H9 (cell line): ENCODE data around the gene RSPO3. TPM values are rescaled to one million over a fixed set of nuclear protein-coding genes. Genes with fewer than 3 reads are reported as not detected.

Source experiments
- DNase-seq: peaks from one replicate; pipeline ENCODE4 v3.0.0-alpha.2; 2017
- H2AFZ ChIP-seq: one replicate; pipeline ENCODE4 v1.6.1; 2013; ENCODE audit warnings: mild to moderate bottlenecking, low read length, control low read depth, moderate library complexity
- H2AK5ac ChIP-seq: 2 replicates; pipeline ENCODE4 v1.6.1; 2013; ENCODE audit warnings: low read length, control low read depth, mixed read lengths; ENCODE audit not compliant: insufficient read length
- H2BK120ac ChIP-seq: one replicate; pipeline ENCODE4 v1.6.1; 2013; ENCODE audit warnings: low read depth, mild to moderate bottlenecking, low read length, control low read depth, inconsistent platforms; ENCODE audit not compliant: poor library complexity, severe bottlenecking
- H2BK12ac ChIP-seq: 2 replicates; pipeline ENCODE4 v1.6.1; 2013; ENCODE audit warnings: low read length, control low read depth, mixed read lengths, low read depth; ENCODE audit not compliant: insufficient read length
- H2BK15ac ChIP-seq: 2 replicates; pipeline ENCODE4 v1.6.1; 2013; ENCODE audit warnings: low read depth, low read length, control low read depth
- H2BK20ac ChIP-seq: one replicate; pipeline ENCODE4 v1.6.1; 2013; ENCODE audit warnings: low read depth, mild to moderate bottlenecking, low read length, control low read depth, inconsistent platforms; ENCODE audit not compliant: poor library complexity, severe bottlenecking
- H2BK5ac ChIP-seq: 2 replicates; pipeline ENCODE4 v1.6.1; 2013; ENCODE audit warnings: low read length, control low read depth, mixed read lengths; ENCODE audit not compliant: insufficient read length
- H3K14ac ChIP-seq: 2 replicates; pipeline ENCODE4 v1.6.1; 2013; ENCODE audit warnings: low read length, control low read depth; ENCODE audit not compliant: insufficient read depth
- H3K18ac ChIP-seq: 2 replicates; pipeline ENCODE4 v1.6.1; 2013; ENCODE audit warnings: low read depth, mild to moderate bottlenecking, mixed read lengths, low read length, control low read depth; ENCODE audit not compliant: insufficient read length
- H3K23ac ChIP-seq: 2 replicates; pipeline ENCODE4 v1.6.1; 2013; ENCODE audit warnings: low read length, control low read depth, mixed read lengths, low read depth; ENCODE audit not compliant: insufficient read length
- H3K23me2 ChIP-seq: 2 replicates; pipeline ENCODE4 v1.6.1; 2013; ENCODE audit warnings: low read depth, mild to moderate bottlenecking, mixed read lengths, low read length, control low read depth; ENCODE audit not compliant: insufficient read length, poor library complexity, severe bottlenecking
- H3K27ac ChIP-seq: 2 replicates; pipeline ENCODE4 v1.5.1; 2013; ENCODE audit warnings: low read length, control low read depth, mixed read lengths, low read depth; ENCODE audit not compliant: insufficient read length
- H3K27me3 ChIP-seq: 2 replicates; pipeline ENCODE4 v1.6.1; 2013; ENCODE audit warnings: low read length, control low read depth, inconsistent platforms; ENCODE audit not compliant: insufficient read depth
- H3K4ac ChIP-seq: 2 replicates; pipeline ENCODE4 v1.6.1; 2013; ENCODE audit warnings: low read depth, mild to moderate bottlenecking, control low read depth, inconsistent platforms, low read length, moderate library complexity
- H3K4me1 ChIP-seq: 2 replicates; pipeline ENCODE4 v1.6.1; 2013; ENCODE audit warnings: low read length, control low read depth, inconsistent platforms; ENCODE audit not compliant: insufficient read depth
- H3K4me2 ChIP-seq: 2 replicates; pipeline ENCODE4 v1.6.1; 2013; ENCODE audit warnings: low read length, control low read depth, mixed read lengths; ENCODE audit not compliant: insufficient read length, insufficient read depth
- H3K56ac ChIP-seq: 2 replicates; pipeline ENCODE4 v1.6.1; 2013; ENCODE audit warnings: low read depth, mild to moderate bottlenecking, mixed read lengths, low read length, control low read depth; ENCODE audit not compliant: insufficient read length
- H3K79me1 ChIP-seq: 2 replicates; pipeline ENCODE4 v1.6.1; 2013; ENCODE audit warnings: low read depth, mild to moderate bottlenecking, moderate library complexity, low read length, control low read depth, inconsistent platforms; ENCODE audit not compliant: insufficient read depth, poor library complexity, severe bottlenecking
- H3K79me2 ChIP-seq: 2 replicates; pipeline ENCODE4 v1.6.1; 2013; ENCODE audit warnings: low read length, control low read depth, inconsistent platforms; ENCODE audit not compliant: insufficient read depth
- H3K9ac ChIP-seq: 2 replicates; pipeline ENCODE4 v1.6.1; 2013; ENCODE audit warnings: low read length, control low read depth, mixed read lengths; ENCODE audit not compliant: insufficient read length; ENCODE audit errors: extremely low read depth
- H3K9me3 ChIP-seq: one replicate; pipeline ENCODE4 v1.6.1; 2013; ENCODE audit warnings: low read depth, low read length, inconsistent platforms; ENCODE audit not compliant: control insufficient read depth
- H3T11ph ChIP-seq: one replicate; pipeline ENCODE4 v1.6.1; 2013; ENCODE audit warnings: mild to moderate bottlenecking, low read length, control low read depth, inconsistent platforms
- H4K20me1 ChIP-seq: one replicate; pipeline ENCODE4 v1.6.1; 2013; ENCODE audit not compliant: control insufficient read depth, insufficient read length, insufficient read depth
- H4K5ac ChIP-seq: 2 replicates; pipeline ENCODE4 v1.6.1; 2013; ENCODE audit warnings: low read depth, mild to moderate bottlenecking, mixed read lengths, low read length, control low read depth; ENCODE audit not compliant: insufficient read length
- H4K8ac ChIP-seq: replicated peaks from 2 replicates; pipeline ENCODE4 v1.6.1; 2013; ENCODE audit warnings: low read length, control low read depth, mixed read lengths, low read depth; ENCODE audit not compliant: insufficient read length
- H4K91ac ChIP-seq: 2 replicates; pipeline ENCODE4 v1.6.1; 2013; ENCODE audit warnings: low read depth, mild to moderate bottlenecking, moderate library complexity, mixed read lengths, low read length, control low read depth; ENCODE audit not compliant: insufficient read length
- H3K27ac Mint-ChIP-seq, 3 experiments: 2 replicates in 2 of 3; 3 replicates in 1 of 3; pipeline ENCODE4 v1.8.0; 2020 to 2021; ENCODE audit warnings: mixed read lengths in 3 of 3, mild to moderate bottlenecking in 1 of 3, moderate library complexity in 1 of 3
- H3K27me3 Mint-ChIP-seq: 2 replicates; pipeline ENCODE4 v1.8.0; 2021; ENCODE audit warnings: low read depth, mild to moderate bottlenecking, moderate library complexity, mixed read lengths
- H3K36me3 Mint-ChIP-seq, 3 experiments: 2 replicates in 2 of 3; 3 replicates in 1 of 3; pipeline ENCODE4 v1.8.0; 2020 to 2021; ENCODE audit warnings: low read depth in 3 of 3, mixed read lengths in 3 of 3; ENCODE audit not compliant: insufficient read depth in 1 of 3
- H3K4me1 Mint-ChIP-seq, 2 experiments: 2 replicates each; pipeline ENCODE4 v1.8.0; 2020; ENCODE audit warnings: mixed read lengths in 2 of 2
- H3K4me3 Mint-ChIP-seq, 2 experiments: 2 replicates in 1 of 2; 3 replicates in 1 of 2; pipeline ENCODE4 v1.8.0; 2020 to 2021; ENCODE audit warnings: mild to moderate bottlenecking in 2 of 2, mixed read lengths in 2 of 2, moderate library complexity in 1 of 2
- H3K9me3 Mint-ChIP-seq, 2 experiments: 2 replicates in 1 of 2; 3 replicates in 1 of 2; pipeline ENCODE4 v1.8.0; 2020; ENCODE audit warnings: mild to moderate bottlenecking in 2 of 2, mixed read lengths in 2 of 2, moderate library complexity in 1 of 2
- total RNA-seq: library from RNA; stranded (reverse); gene quantifications from 2 replicates; pipeline ENCODE4 v1.2.1, GENCODE V29; 2021
- TF ChIP-seq, protein P1 (sequence below): fragments of 200-600 bp; sonication (generic); conservative IDR thresholded peaks from 3 replicates; pipeline ENCODE4 v1.8.0; 2021; ENCODE audit warnings: antibody characterized with exemption, mild to moderate bottlenecking

RSPO3 gene
- total RNA-seq, 1 experiment from 2014 or later, result not detected

DNA sequence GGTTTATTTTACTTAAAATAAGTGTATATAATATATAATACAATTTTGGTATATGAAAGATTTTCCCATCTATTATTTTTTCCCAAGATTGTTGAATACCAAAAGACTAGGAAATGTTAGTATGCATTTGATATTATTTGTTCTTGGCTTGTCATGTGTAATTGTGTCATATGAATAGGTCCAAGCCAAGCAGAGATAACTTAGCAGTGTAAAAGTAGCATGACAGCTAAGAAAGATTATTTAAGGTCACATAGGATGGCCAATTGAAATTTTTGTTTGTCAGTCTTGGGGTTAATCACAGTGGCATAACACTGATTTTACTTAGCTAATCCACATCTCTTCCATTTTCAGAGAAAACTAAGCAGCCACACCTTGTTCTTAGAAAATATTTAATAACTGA, 38.8 kb upstream of the RSPO3 start:
- Histone ChIP-seq H3K18ac (no peak overlapping the region), H4K20me1 (no peaks in the 10 kb centered on the region), H2BK120ac (no peak overlapping the region), H2AFZ (no peak overlapping the region), H3K27ac (no peak overlapping the region), H3K27me3 (no peaks in the 10 kb centered on the region), H2BK12ac (no peak overlapping the region), H3K9me3 (no peaks in the 10 kb centered on the region), H3K79me1 (no peaks in the 10 kb centered on the region), H2BK5ac (no peak overlapping the region), H3K14ac (no peak overlapping the region), H4K8ac (no peak overlapping the region), H3K9ac (no peak overlapping the region), H4K91ac (no peak overlapping the region), H3K4me2 (no peak overlapping the region), H2AK5ac (no peak overlapping the region), H2BK15ac (no peak overlapping the region), H3K23me2 (no peaks in the 10 kb centered on the region), H3K4me1 (peaks cover 2% of the 10 kb centered on the region; the same call in 1 of the 2 replicates), H3K4ac (no peak overlapping the region), H2BK20ac (no peak overlapping the region), H3K23ac (no peak overlapping the region), H4K5ac (no peak overlapping the region), H3K56ac (no peak overlapping the region), H3K79me2 (no peaks in the 10 kb centered on the region), H3T11ph (no peak overlapping the region)
- DNase-seq, result no peak
- TF ChIP-seq, protein P1, sequence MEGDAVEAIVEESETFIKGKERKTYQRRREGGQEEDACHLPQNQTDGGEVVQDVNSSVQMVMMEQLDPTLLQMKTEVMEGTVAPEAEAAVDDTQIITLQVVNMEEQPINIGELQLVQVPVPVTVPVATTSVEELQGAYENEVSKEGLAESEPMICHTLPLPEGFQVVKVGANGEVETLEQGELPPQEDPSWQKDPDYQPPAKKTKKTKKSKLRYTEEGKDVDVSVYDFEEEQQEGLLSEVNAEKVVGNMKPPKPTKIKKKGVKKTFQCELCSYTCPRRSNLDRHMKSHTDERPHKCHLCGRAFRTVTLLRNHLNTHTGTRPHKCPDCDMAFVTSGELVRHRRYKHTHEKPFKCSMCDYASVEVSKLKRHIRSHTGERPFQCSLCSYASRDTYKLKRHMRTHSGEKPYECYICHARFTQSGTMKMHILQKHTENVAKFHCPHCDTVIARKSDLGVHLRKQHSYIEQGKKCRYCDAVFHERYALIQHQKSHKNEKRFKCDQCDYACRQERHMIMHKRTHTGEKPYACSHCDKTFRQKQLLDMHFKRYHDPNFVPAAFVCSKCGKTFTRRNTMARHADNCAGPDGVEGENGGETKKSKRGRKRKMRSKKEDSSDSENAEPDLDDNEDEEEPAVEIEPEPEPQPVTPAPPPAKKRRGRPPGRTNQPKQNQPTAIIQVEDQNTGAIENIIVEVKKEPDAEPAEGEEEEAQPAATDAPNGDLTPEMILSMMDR, result no peak
- H3K36me3 Mint-ChIP-seq, result no peaks in the 10 kb centered on the region
- H3K27me3 Mint-ChIP-seq, result 0 out of 2 replicates have a peak, but pooled peaks cover 1% of the 10 kb centered on the region
- peaks cover 2 to 11% of the 10 kb centered on the region in 2 experiments; a peak in 3 of 4 replicates for H3K4me1 Mint-ChIP-seq
- no peaks in the 10 kb centered on the region for H3K9me3 Mint-ChIP-seq
- no peak overlapping the region for H3K27ac Mint-ChIP-seq
- no peak overlapping the region for H3K4me3 Mint-ChIP-seq
